DLD1 (cell line): Measurements from ENCODE around the gene MED26.
"Not testable (repeated sequence)": the region's sequence is repeated elsewhere in the genome, so short reads cannot be mapped to it uniquely, and the experiment has no call there.

Experiments used
- in situ Hi-C: cut with HindIII; loops from 2 replicates; pipeline ENCODE4 v1.10.0; 2017; ENCODE audit warnings: low sequenced_read_pairs

The MED26 gene

GRCh38 chr19:16576690-16577530 is 51.1 kb downstream of the MED26 start:
- in situ Hi-C loops, result no loop called here

DNA sequence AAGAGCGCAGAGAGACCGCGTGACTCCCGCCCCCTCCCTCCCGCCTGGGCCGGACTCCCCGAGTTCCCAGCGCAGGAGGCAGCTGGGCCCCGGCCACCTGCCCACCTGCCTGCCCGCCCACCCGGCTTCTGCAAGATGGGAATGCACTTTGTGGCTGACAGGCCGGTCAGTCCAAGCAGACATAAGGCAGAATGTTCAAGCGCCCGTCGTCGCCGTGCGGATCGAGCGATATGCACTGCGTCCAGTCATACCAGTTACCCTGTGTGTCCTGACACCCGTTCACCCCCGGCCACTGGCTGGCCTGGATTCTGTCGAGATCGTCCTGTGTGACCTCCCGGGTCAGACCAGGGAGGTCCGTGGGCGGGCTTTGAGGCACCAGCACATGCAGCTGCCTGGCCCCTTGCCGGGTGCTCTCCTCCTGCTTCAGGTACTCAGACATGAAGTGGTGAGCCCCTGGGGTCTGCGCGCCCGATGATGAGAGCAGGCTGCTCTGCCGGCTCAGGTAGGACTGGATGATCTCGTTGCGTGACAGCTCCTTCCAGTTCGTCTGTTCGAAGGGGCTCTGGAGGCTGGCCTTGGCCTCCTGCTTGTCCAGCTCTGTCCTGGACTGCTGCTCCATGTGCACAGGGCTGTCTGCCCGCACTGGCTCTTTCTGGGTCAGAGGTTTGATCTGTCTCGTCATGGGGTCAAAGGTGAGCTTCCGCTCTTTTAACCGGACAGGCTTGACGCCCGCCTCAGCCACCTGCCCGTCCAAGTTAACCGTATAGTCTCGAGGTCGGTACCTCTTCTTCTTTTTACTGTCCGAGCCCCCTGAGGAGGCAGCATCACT is 51.9 kb downstream of the MED26 start:
- in situ Hi-C loops, result no loop called here

DNA sequence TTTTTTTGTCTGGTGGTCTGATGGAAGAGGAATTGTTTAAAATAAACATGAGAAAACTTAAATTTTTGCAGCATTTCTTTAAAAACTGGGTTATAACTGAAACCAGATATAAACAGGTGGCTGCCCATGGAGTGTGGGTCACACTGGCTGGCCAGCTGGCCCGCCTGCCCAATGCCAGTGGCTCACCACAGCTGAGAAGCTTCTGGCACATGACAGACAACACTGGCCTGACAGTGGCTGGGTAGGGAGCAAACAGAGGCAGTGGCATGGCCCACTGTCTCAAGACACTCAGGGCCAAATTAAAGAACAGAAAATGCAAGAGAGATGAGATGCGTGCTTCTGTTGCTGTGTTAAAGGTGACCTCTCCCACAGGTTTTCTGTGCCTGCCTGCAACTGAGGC is 52.7 kb downstream of the MED26 start:
- in situ Hi-C loops, result no loop called here

- in situ Hi-C loops, result no loop called here
Measured at GRCh38 chr19:16573925-16574324, 54.1 kb downstream of the MED26 start.

DNA sequence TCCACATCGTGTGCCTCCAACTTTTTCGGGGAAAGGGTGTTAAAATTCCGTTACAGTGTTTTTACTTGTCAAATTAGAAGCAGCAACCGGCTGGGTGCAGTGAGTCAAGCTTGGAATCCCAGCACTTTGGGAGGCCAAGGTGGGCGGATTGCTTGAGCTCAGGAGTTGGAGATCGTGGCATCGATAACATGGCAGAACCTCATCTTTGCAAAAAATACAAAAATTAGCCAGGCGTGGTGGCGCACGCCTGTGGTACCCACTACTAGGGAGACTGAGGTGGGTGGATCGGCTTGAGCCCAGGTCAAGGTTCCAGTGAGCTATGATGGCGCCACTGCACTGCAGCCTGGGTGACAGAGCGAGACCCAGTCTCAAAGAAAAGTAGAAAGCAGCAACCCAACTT is 54.7 kb downstream of the MED26 start:
- in situ Hi-C loops, result no loop called here

- in situ Hi-C loops, result no loop called here
Measured at GRCh38 chr19:16572332-16573211, 55.4 kb downstream of the MED26 start, which contains the start of gene SLC35E1. TSS of gene SLC35E1 (minus strand) at chr19:16572415. CDS start at chr19:16572364, 51 bp downstream.

DNA sequence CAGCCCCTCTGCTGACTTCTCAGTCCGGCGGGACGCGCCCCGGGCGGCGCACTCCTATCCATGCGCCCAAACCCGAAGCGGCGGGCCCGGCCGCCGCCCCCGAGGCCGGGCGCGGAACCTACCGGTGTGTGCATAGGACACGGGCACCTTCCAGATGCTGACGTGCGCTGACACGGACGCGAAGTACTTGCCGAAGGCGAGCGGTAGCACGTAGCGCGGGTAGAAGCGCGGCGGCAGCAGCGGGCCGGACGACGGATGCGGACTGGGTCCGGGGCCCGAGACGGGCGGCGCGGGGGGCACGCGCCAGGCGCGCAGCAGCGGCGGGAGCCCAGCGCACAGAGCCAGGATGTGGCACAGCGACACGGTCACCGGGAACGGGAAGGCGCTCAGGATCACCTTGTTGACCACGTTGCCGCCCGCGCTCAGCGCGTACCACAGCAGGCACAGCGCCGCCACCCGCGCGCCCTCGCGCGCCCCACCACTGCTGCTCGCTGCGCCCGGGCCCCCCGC is 56.1 kb downstream of the MED26 start:
- in situ Hi-C loops, result no loop called here

DNA sequence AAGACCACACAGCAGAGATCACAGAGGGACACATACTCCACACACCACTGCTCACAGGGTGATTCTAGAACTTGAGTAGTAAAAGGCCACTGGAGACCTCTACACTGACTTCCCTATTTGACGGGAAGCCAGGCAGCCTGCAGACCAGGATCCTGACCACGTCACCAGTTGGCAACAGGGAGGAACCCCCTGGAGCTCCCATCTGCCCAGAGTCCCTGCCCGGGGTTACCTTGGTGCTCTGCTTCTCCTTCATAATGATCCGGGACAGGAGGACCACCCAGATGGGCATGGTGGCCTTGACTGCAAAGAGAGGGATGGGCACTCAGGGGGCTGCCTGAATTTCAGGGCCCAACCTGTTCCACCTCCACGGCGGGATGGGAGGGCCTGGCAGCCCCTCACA is 56.7 kb downstream of the MED26 start:
- in situ Hi-C loops, result no loop called here

GRCh38 chr19:16569609-16570320 is 58.2 kb downstream of the MED26 start:
- in situ Hi-C loops, result no loop called here

- in situ Hi-C loops, result no loop called here
Measured at GRCh38 chr19:16566702-16567101, 61.3 kb downstream of the MED26 start.

DNA sequence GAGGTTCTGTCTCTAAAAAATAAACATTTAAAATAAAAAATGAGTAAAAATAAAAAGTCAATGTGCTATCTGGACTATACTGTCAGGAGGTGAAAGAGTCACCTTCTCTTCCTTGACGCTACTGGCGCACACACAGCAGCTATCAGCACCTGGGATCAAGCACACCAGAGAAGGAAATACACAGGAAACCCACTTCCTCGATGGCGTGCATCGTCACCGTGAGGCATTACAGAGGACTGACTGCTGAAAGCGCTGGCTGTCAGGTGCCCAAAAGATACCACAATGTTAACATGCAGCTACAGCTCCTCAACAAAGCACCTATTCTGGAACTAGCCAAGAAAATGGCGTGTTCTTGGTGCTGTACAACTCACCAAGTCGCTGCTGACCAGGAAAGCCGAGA is 61.8 kb downstream of the MED26 start:
- in situ Hi-C loops, result no loop called here

- in situ Hi-C loops, result no loop called here
Measured at GRCh38 chr19:16564842-16565241, 63.2 kb downstream of the MED26 start.

DNA sequence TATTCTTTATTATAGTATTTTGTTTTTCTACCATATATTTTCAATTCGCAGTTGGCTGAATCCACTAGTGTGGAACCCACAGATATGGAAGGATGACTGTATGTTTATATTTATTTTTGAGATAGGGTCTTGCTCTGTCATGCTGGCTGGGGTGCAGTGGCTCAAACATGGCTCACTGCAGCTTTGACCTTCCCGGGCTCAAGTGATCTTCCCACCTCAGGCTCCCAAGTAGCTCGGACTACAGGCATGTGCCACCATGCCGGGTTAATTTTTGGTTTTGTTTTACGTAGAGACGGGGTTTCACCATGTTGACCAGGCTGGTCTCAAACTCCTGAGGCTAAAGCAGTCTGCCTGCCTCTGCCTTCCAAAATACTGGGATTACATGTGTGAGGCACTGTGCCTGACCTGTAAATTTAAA is 65.4 kb downstream of the MED26 start:
- in situ Hi-C loops, result no loop called here

DNA sequence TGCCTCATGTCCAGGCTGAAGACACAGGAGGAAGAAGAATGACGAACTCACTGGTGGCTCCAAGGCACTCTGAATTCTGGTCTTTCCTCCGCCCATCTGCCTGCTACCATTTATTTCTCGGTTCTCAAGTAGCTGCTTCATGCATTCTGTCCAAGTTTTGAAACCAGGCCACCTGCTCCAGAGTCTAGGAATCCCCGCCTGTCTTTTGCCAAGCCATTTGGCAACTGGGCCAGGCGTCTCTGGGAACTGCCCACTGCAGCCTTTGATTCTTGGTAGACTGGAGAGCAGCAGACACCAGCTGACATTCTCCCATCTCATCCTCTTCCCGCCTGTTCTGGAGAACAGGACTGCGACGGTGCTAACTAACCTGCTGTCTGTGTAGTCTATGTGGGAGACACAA is 66.6 kb downstream of the MED26 start:
- in situ Hi-C loops, result no loop called here

DNA sequence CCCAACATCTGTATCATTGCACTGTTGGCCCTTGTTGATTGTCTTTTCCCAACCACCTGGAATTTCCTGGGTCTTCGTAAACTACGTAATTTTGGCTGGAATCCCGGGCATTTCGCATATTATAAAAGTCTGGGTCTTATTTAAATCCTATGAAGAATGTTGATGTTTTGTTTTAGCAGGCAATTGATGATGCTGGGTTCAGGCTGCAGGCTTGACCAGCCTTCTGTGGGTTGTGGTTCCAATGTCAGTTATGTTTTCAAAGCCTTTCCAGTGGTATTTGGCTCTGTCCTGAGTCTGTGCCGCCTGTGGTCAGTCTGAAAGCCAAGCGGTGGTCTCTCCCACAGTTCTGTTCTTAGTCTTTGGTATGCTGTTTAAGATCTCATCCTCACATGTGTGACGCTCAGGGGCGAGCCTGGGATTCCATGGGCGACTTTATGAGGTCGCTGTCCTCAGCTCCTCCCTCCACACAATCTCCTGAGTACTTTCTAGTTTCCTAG is 68.2 kb downstream of the MED26 start:
- in situ Hi-C loops, result no loop called here

DNA sequence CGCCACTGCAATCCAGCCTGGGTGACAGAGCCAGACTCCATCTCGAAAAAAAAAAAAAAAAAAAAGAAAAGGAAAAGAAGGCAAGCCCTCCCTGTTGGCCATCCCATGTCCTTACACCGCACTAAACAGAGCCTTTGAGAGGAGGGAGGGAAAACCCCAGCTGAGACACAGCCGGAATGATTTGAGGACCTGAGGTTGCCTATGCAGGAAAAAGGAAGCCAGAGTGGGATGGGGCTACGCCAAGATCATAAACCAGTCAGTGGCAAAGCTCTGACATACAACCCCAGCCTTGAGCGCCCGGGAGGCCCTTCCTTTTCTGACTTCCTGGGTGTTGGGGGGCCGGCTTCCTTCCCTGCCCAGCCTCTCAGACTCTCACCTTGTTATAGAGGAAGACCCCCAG is 73.2 kb downstream of the MED26 start:
- in situ Hi-C loops, result no loop called here

GRCh38 chr19:16551902-16552301 is 76.1 kb downstream of the MED26 start:
- in situ Hi-C loops, result not testable (repeated sequence)

DNA sequence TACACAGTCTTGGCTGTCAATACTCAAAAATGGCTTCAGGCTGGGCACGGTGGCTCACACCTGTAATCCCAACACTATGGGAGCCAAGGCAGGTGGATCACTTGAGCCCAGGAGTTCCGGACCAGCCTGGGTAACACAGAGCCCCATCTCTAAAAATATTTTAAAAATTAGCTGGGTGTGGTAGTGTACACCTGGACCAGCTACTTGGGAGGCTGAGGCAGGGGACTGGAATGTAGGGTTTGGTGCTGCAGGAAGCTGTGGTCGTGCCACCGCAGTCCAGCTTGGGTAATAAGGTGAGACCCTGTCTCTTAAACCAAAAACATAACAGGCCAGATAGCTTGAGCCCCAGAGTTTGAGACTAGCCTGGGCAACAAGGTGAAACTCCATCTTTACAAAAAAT is 79.0 kb downstream of the MED26 start:
- in situ Hi-C loops, result no loop called here

DNA sequence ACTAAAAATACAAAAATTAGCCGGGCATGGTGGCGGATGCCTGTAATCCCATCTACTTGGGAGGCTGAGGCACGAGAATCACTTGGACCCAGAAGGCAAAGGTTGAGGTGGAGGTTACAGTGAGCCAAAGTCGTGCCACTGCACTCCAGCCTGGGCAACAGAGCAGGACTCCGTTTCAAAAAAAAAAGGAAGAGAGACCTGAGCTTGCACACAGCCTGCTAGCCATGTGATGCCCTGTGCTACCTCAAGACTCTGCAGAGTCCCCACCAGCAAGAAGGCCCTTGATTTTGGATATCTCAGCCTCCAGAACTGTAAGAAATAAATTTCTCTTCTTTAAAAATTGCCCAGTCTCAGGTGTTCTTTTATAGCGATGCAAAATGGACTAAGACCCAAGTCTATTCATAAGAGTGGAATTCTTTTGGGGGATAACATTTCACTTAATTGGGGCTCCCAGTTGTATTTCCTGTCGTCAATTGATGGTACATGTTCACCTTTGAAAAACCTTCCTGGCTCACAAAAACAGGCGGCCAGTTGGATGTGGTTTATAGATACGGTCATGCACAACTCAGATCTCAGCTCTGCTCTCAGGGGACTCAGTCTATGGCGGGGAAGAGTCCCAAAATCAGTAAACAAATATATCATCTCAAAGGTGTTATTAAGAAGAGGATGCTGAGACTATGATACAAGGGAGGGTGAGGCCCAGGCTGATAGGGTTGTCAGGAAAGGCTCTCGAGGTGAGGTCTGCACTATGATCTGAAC is 83.4 kb downstream of the MED26 start:
- in situ Hi-C loops, result no loop called here
